ENCODE data around the gene TCP11X1.
"Not testable (repeated sequence)": the region's sequence is repeated elsewhere in the genome, so short reads cannot be mapped to it uniquely, and the experiment has no call there.

TCP11X1 gene

DNA sequence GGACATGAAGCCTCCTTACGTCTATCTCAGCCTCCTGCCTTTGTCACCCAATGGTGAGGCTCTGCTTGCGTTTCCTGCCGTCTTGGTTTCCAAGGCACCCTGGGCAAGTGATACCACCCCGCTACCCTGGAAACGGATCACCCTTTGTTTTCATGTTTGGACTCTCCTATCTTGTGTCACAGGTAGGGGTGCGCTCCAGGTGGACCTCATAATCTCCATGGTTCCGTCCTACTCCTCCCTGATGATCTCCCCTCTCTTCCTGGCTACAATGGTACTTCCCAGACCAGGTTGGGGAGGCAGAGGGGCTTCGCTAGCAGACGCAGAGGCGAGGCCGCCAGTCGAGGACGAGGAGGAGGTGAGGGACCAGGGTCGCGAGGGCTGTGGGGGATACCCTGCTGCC lies at the start of gene TCP11X1:
Gene TCP11X1, plus strand, starts transcription at position 316 of the 400 bp plus-strand sequence.
- not testable (repeated sequence) for DNase-seq (ENCODE audit: low read depth)

DNA sequence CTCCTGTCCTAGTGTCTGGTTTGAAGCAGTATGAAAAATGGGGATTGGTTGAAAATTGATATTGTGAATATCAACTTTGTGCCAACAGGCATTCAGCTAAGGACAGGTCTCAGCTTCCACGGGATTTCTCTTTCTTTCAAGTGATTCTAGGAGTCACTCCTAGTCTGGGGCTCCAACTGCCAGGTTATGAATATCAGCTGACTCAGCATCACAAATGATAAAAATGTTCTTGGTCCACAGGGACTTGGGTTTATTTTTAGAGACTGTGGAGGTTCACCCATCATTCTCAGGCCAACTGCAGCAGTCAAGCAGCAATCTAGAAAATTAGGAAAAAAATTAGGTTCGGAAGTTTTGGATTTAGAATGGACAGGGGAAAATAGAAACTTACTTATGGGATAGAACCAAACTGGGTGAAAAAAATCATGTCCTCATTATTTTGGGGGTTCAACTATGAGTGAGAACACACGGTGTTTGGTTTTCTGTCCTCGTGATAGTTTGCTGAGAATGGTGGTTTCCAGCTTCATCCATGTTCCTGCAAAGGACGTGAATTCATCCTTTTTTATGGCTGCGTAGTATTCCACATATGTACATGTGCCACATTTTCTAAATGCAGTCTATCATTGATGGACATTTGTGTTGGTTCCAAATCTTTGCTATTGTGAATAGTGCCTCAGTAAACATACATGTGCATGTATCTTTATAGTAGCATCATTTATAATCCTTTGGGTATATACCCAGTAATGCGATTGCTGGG lies 29.0 kb upstream of the TCP11X1 start:
- no peak for DNase-seq (ENCODE audit: low read depth)

DNA sequence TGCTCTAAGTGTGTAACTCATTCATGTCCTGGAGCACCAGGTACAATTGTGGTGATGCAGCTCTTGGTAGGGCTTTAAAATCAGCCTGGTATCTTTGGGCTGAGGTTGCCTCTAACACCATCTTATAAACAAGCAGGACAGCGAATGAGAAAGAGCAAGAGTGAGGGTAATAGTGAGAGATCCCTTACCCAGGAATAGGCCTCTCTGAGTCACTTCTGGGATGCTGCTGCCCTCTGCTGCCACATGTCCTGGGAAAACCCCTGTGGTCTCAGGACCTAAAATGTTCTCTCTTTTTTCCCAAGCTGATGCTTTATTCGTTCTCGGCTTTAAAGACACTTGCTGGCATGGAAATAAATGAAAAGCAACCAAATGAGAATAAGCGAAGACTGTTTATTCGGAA lies 7.2 kb upstream of the TCP11X1 start:
- not testable (repeated sequence) for DNase-seq (ENCODE audit: low read depth)

DNA sequence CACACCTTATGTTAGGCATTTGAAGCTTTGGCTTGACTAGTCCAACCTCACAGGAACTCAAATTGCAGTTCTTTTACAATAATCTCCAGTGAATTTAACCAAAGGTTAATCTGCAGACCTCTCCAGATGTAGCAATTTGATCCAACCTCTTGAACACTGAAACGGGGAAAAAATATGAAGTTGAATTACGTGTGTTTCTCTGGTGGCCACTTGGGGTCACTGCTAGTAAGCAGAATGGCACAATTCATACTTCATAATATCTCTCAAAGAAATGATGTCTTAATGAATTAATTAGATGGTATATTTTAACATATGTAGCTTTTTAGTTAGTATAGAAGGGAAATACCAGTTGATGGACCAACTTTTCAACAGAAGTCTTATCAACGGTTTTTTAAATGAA lies 1.4 kb downstream of the TCP11X1 start:
- not testable (repeated sequence) for DNase-seq (ENCODE audit: low read depth)

DNA sequence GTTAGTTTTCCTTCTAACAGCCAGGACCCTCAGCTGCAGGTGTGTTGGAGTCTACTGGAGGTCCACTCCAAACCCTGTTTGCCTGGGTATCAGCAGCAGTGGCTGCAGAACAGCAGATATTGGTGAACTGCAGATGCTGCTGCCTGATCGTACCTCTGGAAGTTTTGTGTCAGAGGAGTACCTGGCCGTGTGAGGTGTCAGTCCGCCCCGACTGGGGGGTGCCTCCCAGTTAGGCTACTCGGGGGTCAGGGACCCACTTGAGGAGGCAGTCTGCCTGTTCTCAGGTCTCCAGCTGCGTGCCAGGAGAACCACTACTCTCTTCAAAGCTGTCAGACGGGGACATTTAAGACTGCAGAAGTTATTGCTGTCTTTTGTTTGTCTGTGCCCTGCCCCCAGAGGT lies 20.6 kb downstream of the TCP11X1 start:
- DNase-seq (ENCODE audit: low read depth), result not testable (repeated sequence)

DNA sequence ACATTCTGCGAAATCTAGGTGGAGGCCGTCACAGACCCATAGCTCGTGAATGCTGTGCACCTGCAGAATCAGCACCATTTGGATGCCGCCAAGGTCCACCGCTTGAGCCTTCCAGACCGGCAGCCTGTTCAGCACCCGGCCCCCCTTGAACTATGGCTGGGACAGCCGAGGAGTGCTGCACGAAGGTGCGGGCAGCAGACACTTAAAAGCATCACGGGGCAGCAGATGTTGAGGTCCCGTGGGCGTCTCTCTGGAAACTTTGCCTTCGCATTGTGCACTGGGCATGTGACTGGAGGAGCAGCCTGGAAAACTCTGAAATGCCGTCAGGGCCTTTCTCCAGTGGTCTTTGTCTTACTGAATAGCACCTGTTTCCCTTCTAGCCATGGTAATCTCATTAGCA lies 25.2 kb downstream of the TCP11X1 start:
- DNase-seq (ENCODE audit: low read depth), result not testable (repeated sequence)

DNA sequence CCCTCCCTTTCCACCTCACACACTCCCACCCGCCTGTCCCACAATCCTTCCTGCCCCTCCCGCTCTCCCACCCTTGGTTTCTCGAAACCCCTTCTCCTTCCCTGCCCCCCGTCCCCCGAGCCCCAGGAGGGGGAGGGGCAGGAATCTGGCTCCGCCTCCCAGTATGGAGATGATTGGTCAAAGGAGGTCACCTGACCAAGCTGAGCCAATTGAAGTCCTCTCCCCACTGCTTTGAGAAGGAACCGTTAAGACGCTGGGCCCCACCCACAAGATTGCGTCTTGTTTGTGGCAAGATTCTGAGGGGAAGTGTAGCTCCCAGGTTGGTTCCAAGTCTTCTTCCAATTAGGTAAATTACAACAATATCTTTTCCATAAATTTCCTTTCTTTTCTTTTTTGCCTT lies 31.8 kb downstream of the TCP11X1 start, which contains the start of gene NXF2:
Gene NXF2, plus strand, starts transcription at position 275 of the 400 bp plus-strand sequence. CDS start 59,912 bp downstream, outside the sequence.
- not testable (repeated sequence) for DNase-seq (ENCODE audit: low read depth)

DNA sequence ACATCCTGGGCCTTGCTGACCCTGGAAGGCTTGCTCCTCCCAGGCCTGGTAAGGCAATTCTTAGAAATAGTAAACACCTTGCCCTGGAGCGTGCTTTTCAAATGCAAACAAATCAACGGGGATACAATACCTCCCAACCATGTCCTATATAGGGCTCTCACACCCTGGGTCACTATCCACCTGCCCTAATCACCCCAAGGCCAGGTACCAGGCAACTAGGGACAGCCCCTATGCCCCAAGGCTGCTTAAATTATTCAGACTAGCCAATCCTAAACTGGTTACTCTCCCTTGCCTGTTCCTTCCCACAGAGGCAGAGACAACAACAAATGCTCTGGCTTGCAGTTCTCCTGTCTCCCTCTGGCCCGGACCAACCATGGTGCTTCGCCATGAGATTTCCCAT lies 57.1 kb downstream of the TCP11X1 start:
- DNase-seq (ENCODE audit: low read depth), result not testable (repeated sequence)
